ENCODE results near the gene SEZ6L.

Gene SEZ6L

GRCh38 chr22:26273011-26273675 is 103.9 kb downstream of the SEZ6L start:
- TF ChIP-seq, protein P1, sequence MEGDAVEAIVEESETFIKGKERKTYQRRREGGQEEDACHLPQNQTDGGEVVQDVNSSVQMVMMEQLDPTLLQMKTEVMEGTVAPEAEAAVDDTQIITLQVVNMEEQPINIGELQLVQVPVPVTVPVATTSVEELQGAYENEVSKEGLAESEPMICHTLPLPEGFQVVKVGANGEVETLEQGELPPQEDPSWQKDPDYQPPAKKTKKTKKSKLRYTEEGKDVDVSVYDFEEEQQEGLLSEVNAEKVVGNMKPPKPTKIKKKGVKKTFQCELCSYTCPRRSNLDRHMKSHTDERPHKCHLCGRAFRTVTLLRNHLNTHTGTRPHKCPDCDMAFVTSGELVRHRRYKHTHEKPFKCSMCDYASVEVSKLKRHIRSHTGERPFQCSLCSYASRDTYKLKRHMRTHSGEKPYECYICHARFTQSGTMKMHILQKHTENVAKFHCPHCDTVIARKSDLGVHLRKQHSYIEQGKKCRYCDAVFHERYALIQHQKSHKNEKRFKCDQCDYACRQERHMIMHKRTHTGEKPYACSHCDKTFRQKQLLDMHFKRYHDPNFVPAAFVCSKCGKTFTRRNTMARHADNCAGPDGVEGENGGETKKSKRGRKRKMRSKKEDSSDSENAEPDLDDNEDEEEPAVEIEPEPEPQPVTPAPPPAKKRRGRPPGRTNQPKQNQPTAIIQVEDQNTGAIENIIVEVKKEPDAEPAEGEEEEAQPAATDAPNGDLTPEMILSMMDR (IDR thresholded peaks at IDR 0.05; ENCODE audit: extremely low read depth, insufficient read depth, missing control alignments): no peak
- in situ Hi-C loops (cut with MboI; ENCODE audit: low pct_unique_long_range_greater_than_20kb, low sequenced_read_pairs, unreplicated experiment): no loop called here
- DNase-seq (ENCODE audit: low spot score): no peak

DNA sequence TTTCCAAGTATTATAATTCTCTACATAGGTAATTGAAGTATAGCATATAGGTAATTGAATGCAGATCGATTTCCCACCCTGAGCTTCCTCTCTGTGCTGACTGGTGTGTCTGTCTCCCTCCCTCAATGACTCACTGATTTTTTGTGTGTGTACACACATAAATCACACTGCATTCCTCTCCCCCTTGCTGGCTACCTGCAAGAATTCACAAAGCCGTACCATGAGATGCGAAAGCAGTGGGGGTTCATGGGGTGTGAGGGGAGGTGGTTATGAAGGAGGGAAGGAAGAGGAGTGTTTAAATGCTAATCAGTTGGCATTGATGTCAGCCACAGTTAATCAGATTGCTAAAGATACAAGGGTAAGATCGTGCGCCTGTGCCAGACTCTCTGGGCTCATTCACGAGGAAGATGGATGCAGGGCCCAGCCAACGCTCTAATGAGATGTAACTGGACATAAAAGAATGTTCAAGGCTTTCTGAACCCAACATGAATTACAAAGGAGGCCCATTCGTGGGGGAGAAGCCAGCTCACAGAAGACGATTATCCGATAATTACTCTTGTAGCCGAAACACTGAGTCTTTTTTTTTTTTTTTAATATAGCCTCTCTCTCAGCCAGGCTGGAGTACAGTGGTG is 107.4 kb downstream of the SEZ6L start:
- in situ Hi-C loops (cut with MboI; ENCODE audit: low pct_unique_long_range_greater_than_20kb, low sequenced_read_pairs, unreplicated experiment): no loop called here
- TF ChIP-seq, protein P1 (IDR thresholded peaks at IDR 0.05; ENCODE audit: extremely low read depth, insufficient read depth, missing control alignments): no peak
- no peak for DNase-seq (ENCODE audit: low spot score)

GRCh38 chr22:26281941-26282340 is 112.7 kb downstream of the SEZ6L start:
- in situ Hi-C loops (cut with MboI; ENCODE audit: low pct_unique_long_range_greater_than_20kb, low sequenced_read_pairs, unreplicated experiment): no loop called here
- TF ChIP-seq, protein P1 (IDR thresholded peaks at IDR 0.05; ENCODE audit: extremely low read depth, insufficient read depth, missing control alignments): no peak
- no peak for DNase-seq (ENCODE audit: low spot score)

DNA sequence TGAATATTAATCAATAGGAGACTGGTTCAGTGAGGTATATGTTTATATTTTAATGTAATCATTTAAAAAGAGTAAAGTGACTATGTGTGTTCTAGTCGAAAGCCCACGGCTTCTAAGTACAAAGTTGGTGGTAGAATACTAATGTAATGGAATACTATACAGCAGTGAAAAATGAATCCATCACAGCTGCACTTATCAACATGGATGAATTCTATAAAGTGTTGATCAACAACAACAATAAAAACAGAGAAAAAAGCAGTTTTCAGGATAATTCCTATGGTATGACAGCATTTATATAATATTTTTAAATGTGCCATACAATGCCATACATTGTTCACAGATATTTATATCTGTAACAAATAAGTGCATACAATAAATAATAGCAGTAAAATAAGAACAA is 114.1 kb downstream of the SEZ6L start:
- TF ChIP-seq, protein P1 (IDR thresholded peaks at IDR 0.05; ENCODE audit: extremely low read depth, insufficient read depth, missing control alignments): no peak
- DNase-seq (ENCODE audit: low spot score): no peak
- in situ Hi-C loops (cut with MboI; ENCODE audit: low pct_unique_long_range_greater_than_20kb, low sequenced_read_pairs, unreplicated experiment): no loop called here

- TF ChIP-seq, protein P1 (IDR thresholded peaks at IDR 0.05; ENCODE audit: extremely low read depth, insufficient read depth, missing control alignments): no peak
- in situ Hi-C loops (cut with MboI; ENCODE audit: low pct_unique_long_range_greater_than_20kb, low sequenced_read_pairs, unreplicated experiment): no loop called here
- DNase-seq (ENCODE audit: low spot score): no peak
Observed at GRCh38 chr22:26285632-26286031, 116.4 kb downstream of the SEZ6L start.

DNA sequence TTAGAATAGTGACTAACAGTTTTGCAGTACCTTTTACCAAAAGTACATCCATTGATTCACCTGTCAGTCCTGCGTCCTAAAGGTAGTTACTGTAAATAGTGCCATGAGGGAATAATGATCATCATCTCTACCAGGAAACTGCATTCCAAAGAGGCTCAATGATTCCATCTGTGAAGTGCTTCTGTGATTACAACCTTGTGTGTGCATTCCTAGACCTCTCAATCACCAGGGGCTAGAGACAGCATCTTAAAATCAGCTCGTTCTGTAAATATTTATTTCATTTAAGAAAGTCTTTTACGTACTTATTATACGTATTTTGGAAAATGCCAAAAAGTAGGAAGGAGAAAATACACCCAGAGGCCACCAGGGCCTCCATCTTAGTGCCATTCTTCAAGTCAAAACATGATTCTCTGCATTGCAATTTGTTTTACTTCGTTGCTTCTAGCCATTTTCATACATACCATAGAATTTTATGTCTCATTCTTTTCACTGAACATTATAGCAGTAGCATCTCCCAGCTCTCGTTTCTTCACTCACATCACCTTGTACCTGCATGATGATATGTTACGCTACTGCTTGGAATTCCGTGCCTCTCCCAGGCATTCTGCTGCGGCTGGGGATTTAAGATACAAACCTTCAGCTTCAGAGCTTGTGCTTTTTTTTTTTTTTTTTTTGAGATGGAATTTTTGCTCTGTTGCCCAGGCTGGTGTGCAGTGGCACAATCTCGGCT is 117.0 kb downstream of the SEZ6L start:
- DNase-seq (ENCODE audit: low spot score): no peak
- in situ Hi-C loops (cut with MboI; ENCODE audit: low pct_unique_long_range_greater_than_20kb, low sequenced_read_pairs, unreplicated experiment): no loop called here
- TF ChIP-seq, protein P1 (IDR thresholded peaks at IDR 0.05; ENCODE audit: extremely low read depth, insufficient read depth, missing control alignments): no peak
